HCT116 (cell line): ENCODE data around the gene VAPA. TPM values are rescaled to one million over a fixed set of nuclear protein-coding genes. Genes with fewer than 3 reads are reported as not detected.

ENCODE experiments used
- ATAC-seq: fragments of 200-7000 bp; cut with Tn5 transposase; 2 replicates; pipeline ENCODE4 v1.9.1; 2020; ENCODE audit warnings: mild to moderate bottlenecking, moderate library complexity
- BruUV-seq: library from RNA; stranded (reverse); fragments of 400-500 nt; replicated peaks from 2 replicates; lab custom pipeline; 2021; lab: Mats Ljungman, UMichigan
- CTCF ChIA-PET: fragments of 300-600 bp; sonication (Branson Sonifier 250); formaldehyde crosslinking; loops from one replicate; lab custom pipeline; 2021; ENCODE audit warnings: antibody characterized with exemption; lab: Charles Lee
- POLR2A ChIA-PET: fragments of 300-600, 350-600 bp; sonication (Branson Sonifier 250); formaldehyde crosslinking; loops from one replicate; lab custom pipeline; 2021; ENCODE audit warnings: antibody characterized with exemption; lab: Charles Lee
- RAD21 ChIA-PET, 2 experiments: fragments of 300-600 bp; sonication (Branson Sonifier 250); formaldehyde crosslinking; loops; one replicate each; lab custom pipeline; 2023; ENCODE audit warnings: low total read pairs in 2 of 2; ENCODE audit not compliant: uncharacterized antibody in 2 of 2, unreplicated experiment in 2 of 2, low non-redundant PET in 1 of 2; lab: Charles Lee
- DNase-seq: peaks from one replicate; pipeline ENCODE4 v3.0.0-alpha.2; 2010; ENCODE audit warnings: low read depth, low spot score
- H2AFZ ChIP-seq: fragments of 200-600 bp; shearing (Covaris generic), sonication (generic); 2 replicates; pipeline ENCODE4 v1.6.1; 2017; ENCODE audit warnings: low read depth, mixed run types, mixed read lengths, antibody characterized with exemption, low read length; ENCODE audit not compliant: poor library complexity, severe bottlenecking
- H3K27ac ChIP-seq: 2 replicates; pipeline ENCODE4 v1.5.1; 2012; ENCODE audit warnings: low read depth, low read length
- H3K27me3 ChIP-seq: fragments of 200-600 bp; sonication (generic); 2 replicates; pipeline ENCODE4 v1.6.1; 2016; ENCODE audit warnings: mixed run types, low read length, mixed read lengths; ENCODE audit not compliant: insufficient read depth
- H3K36me3 ChIP-seq, 2 experiments: fragments of 200-500 bp in 1 of 2; fragments of 200-600 bp in 1 of 2; sonication (Bioruptor generic) in 1 of 2; sonication (generic) in 1 of 2; 2 replicates each; pipeline versions ENCODE4 v1.5.1 to v1.6.1; 2014 to 2016; ENCODE audit warnings: low read length in 2 of 2, inconsistent platforms in 1 of 2, mixed read lengths in 1 of 2, mixed run types in 1 of 2; ENCODE audit not compliant: insufficient read depth in 2 of 2, control insufficient read depth in 1 of 2
- H3K4me1 ChIP-seq, 2 experiments: fragments of 200-600 bp in 1 of 2; sonication (generic) in 1 of 2; 2 replicates each; pipeline versions ENCODE4 v1.5.1 to v1.6.1; 2012 to 2017; ENCODE audit warnings: low read length in 2 of 2, inconsistent platforms in 1 of 2, mild to moderate bottlenecking in 1 of 2, mixed read lengths in 1 of 2, mixed run types in 1 of 2, moderate library complexity in 1 of 2; ENCODE audit not compliant: insufficient read depth in 2 of 2, control insufficient read depth in 1 of 2
- H3K4me2 ChIP-seq: fragments of 200-600 bp; sonication (generic); 2 replicates; pipeline ENCODE4 v1.6.1; 2017; ENCODE audit warnings: mixed run types, low read length, mixed read lengths
- H3K4me3 ChIP-seq, 2 experiments: fragments of 200-600 bp in 1 of 2; sonication (generic) in 1 of 2; replicated peaks in 1 of 2; 2 replicates each; pipeline ENCODE4 v1.5.1; 2011 to 2016; ENCODE audit warnings: low read length in 2 of 2, control low read depth in 1 of 2, low read depth in 1 of 2, mild to moderate bottlenecking in 1 of 2, mixed read lengths in 1 of 2, mixed run types in 1 of 2
- H3K79me2 ChIP-seq: fragments of 200-600 bp; sonication (generic); 2 replicates; pipeline ENCODE4 v1.6.1; 2017; ENCODE audit warnings: mild to moderate bottlenecking, mixed run types, low read length, moderate library complexity, mixed read lengths; ENCODE audit not compliant: insufficient read depth
- H3K9ac ChIP-seq: fragments of 200-600 bp; sonication (generic); 2 replicates; pipeline ENCODE4 v1.6.1; 2016; ENCODE audit warnings: low read length, mixed read lengths
- H3K9me2 ChIP-seq: fragments of 200-600 bp; sonication (generic), shearing (Covaris generic); 2 replicates; pipeline ENCODE4 v1.6.1; 2017; ENCODE audit warnings: mixed run types, mild to moderate bottlenecking, moderate library complexity; ENCODE audit not compliant: insufficient read depth
- H3K9me3 ChIP-seq, 2 experiments: fragments of 200-500 bp in 1 of 2; fragments of 200-600 bp in 1 of 2; sonication (Bioruptor generic) in 1 of 2; sonication (generic) in 1 of 2; 2 replicates each; pipeline ENCODE4 v1.6.1; 2014 to 2017; ENCODE audit warnings: low read length in 2 of 2, mixed read lengths in 2 of 2, inconsistent platforms in 1 of 2, low read depth in 1 of 2, mild to moderate bottlenecking in 1 of 2, mixed run types in 1 of 2, moderate library complexity in 1 of 2; ENCODE audit not compliant: control insufficient read depth in 1 of 2, insufficient read depth in 1 of 2
- H4K20me1 ChIP-seq: fragments of 200-600 bp; sonication (generic), shearing (Covaris generic); 2 replicates; pipeline ENCODE4 v1.6.1; 2017; ENCODE audit warnings: mixed run types, mild to moderate bottlenecking, moderate library complexity; ENCODE audit not compliant: insufficient read depth
- CBX3 ChIP-seq: IDR thresholded peaks from 2 replicates; pipeline ENCODE4 v1.6.1; 2012; ENCODE audit warnings: low read depth
- CEBPB ChIP-seq: IDR thresholded peaks from 2 replicates; pipeline ENCODE4 v1.6.1; 2012; ENCODE audit warnings: low read depth
- EZH2 ChIP-seq: fragments of 200-600 bp; sonication (generic); IDR thresholded peaks from 2 replicates; pipeline ENCODE4 v1.6.1; 2017; ENCODE audit warnings: antibody characterized with exemption, mixed run types
- EZH2phosphoT487 ChIP-seq: fragments of 200-600 bp; IDR thresholded peaks from 2 replicates; pipeline ENCODE4 v1.6.1; 2018; ENCODE audit warnings: antibody characterized with exemption, borderline replicate concordance
- JUND ChIP-seq: IDR thresholded peaks from 2 replicates; pipeline ENCODE4 v1.6.1; 2012
- POLR2AphosphoS5 ChIP-seq: IDR thresholded peaks from 2 replicates; pipeline ENCODE4 v1.6.1; 2011; ENCODE audit warnings: mild to moderate bottlenecking, low read depth, low read length, moderate library complexity
- RAD21 ChIP-seq: IDR thresholded peaks from 2 replicates; pipeline ENCODE4 v1.6.1; 2012; ENCODE audit warnings: low read depth, mild to moderate bottlenecking
- SP1 ChIP-seq: IDR thresholded peaks from 2 replicates; pipeline ENCODE4 v1.6.1; 2012; ENCODE audit warnings: low read depth
- SRF ChIP-seq: IDR thresholded peaks from 2 replicates; pipeline ENCODE4 v1.6.1; 2012; ENCODE audit warnings: low read depth
- TCF7L2 ChIP-seq: IDR thresholded peaks from 2 replicates; pipeline ENCODE4 v1.7.0; 2011; ENCODE audit warnings: borderline replicate concordance, inconsistent platforms; ENCODE audit not compliant: insufficient read depth, insufficient read length; ENCODE audit errors: extremely low read depth
- ZBTB33 ChIP-seq: IDR thresholded peaks from 2 replicates; pipeline ENCODE4 v1.6.1; 2011; ENCODE audit warnings: mild to moderate bottlenecking, low read length, moderate library complexity; ENCODE audit not compliant: insufficient replicate concordance; ENCODE audit errors: extremely low read depth
- intact Hi-C: fragments of 100-400 bp; cut with micrococcal nuclease; formaldehyde crosslinking; loops from 2 replicates; pipeline ENCODE4 v1.10.0; 2022
- total RNA-seq: library from RNA; stranded (reverse); gene quantifications from one replicate; pipeline ENCODE4 v1.2.1, GENCODE V29; 2021; ENCODE audit not compliant: unreplicated experiment
- TF ChIP-seq, protein P1 (sequence below), 3 experiments: fragments of 200-600 bp in 1 of 3; sonication (generic) in 1 of 3; IDR thresholded peaks in 2 of 3; conservative IDR thresholded peaks in 1 of 3; 2 replicates each; pipeline ENCODE4 v1.5.1; 2012 to 2017; ENCODE audit warnings: low read depth in 2 of 3, low read length in 2 of 3, antibody characterized with exemption in 1 of 3, borderline replicate concordance in 1 of 3, control low read depth in 1 of 3, mild to moderate bottlenecking in 1 of 3, mixed read lengths in 1 of 3, mixed run types in 1 of 3, moderate library complexity in 1 of 3; ENCODE audit not compliant: insufficient read depth in 1 of 3
- TF ChIP-seq, protein P2 (sequence below): IDR thresholded peaks from 2 replicates; pipeline ENCODE4 v1.6.1; 2012; ENCODE audit warnings: low read depth

VAPA gene
- total RNA-seq, 1 experiment from 2014 or later: 295 TPM

DNA sequence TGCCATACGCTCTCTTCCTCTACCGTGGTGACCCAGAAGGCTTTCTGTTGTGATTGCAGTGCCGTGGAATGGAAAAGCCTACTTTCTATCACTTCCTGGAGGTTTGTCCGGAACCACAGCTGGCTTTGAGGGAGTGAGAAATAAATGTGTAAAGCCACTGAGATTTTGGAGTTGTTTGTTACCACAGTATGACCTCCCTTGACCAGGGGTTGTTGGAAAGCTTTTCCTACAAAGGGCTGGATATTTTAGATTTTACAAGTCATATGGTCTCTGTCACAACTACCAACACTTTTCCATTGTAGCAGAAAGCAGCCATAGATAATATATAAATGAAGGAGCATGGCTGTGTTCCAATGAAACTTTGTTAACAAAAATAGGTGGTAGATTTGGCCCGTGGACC lies 70.3 kb downstream of the VAPA start:
- intact Hi-C loops: no loop called here
- DNase-seq: no peak
- RAD21 ChIA-PET: no interaction called here
- TF ChIP-seq TCF7L2: no peak
- no peak for TF ChIP-seq EZH2
- no peak for TF ChIP-seq POLR2AphosphoS5
- TF ChIP-seq JUND: no peak
- TF ChIP-seq ZBTB33: no peak
- TF ChIP-seq, all 23 proteins: peak for 0
- H3K79me2 ChIP-seq: no peaks in the 10 kb centered on the region
- ChIA-PET POLR2A (no interaction called here), CTCF (no interaction called here)
- H2AFZ ChIP-seq: no peak overlapping the region
- no peak overlapping the region for H3K27ac ChIP-seq
- no peak overlapping the region for H3K4me2 ChIP-seq
- no peak for ATAC-seq
- no peaks in the 10 kb centered on the region for H3K9me2 ChIP-seq
- H3K9ac ChIP-seq: no peak overlapping the region
- H3K4me1 ChIP-seq: no peaks in the 10 kb centered on the region
- H3K9me3 ChIP-seq: no peaks in the 10 kb centered on the region
- no TSS peak for BruUV-seq
- no peaks in the 10 kb centered on the region for H3K36me3 ChIP-seq
- no peaks in the 10 kb centered on the region for H3K27me3 ChIP-seq
- H4K20me1 ChIP-seq: no peaks in the 10 kb centered on the region
- H3K4me3 ChIP-seq: no peak overlapping the region

DNA sequence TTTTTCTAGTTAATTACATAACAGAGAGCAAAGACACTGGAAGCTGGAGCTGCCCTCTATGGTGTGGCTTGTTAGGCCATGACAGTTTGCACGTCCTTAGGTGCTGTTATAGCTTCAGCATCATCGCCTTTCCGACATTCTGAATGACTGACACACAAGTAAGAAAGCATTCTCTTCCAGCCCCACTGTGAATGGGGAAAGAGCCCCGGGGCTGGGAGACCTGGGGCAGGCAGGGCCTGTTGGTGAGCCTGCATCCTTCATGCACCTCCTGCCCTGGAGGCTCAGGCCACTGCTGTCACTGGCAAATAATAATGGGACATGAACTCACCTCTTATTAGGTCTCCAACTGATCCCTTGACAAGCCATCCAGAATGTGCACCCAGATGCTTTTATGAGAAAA lies 71.8 kb downstream of the VAPA start:
- POLR2A ChIA-PET: no interaction called here
- TF ChIP-seq RAD21: no peak
- no peak for TF ChIP-seq SRF
- no peak for TF ChIP-seq POLR2AphosphoS5
- no peak for TF ChIP-seq JUND
- no peak for TF ChIP-seq CEBPB
- no peak for TF ChIP-seq SP1
- TF ChIP-seq, protein P1, sequence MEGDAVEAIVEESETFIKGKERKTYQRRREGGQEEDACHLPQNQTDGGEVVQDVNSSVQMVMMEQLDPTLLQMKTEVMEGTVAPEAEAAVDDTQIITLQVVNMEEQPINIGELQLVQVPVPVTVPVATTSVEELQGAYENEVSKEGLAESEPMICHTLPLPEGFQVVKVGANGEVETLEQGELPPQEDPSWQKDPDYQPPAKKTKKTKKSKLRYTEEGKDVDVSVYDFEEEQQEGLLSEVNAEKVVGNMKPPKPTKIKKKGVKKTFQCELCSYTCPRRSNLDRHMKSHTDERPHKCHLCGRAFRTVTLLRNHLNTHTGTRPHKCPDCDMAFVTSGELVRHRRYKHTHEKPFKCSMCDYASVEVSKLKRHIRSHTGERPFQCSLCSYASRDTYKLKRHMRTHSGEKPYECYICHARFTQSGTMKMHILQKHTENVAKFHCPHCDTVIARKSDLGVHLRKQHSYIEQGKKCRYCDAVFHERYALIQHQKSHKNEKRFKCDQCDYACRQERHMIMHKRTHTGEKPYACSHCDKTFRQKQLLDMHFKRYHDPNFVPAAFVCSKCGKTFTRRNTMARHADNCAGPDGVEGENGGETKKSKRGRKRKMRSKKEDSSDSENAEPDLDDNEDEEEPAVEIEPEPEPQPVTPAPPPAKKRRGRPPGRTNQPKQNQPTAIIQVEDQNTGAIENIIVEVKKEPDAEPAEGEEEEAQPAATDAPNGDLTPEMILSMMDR (IDR thresholded peaks at IDR 0.05 in 2 of 3, conservative IDR thresholded peaks at IDR 0.05 in 1 of 3; ENCODE audit: borderline replicate concordance in 1 of 3, insufficient read depth in 1 of 3, low read depth in 2 of 3, low read length in 2 of 3): no peak
- no peak for TF ChIP-seq EZH2
- TF ChIP-seq, protein P2, sequence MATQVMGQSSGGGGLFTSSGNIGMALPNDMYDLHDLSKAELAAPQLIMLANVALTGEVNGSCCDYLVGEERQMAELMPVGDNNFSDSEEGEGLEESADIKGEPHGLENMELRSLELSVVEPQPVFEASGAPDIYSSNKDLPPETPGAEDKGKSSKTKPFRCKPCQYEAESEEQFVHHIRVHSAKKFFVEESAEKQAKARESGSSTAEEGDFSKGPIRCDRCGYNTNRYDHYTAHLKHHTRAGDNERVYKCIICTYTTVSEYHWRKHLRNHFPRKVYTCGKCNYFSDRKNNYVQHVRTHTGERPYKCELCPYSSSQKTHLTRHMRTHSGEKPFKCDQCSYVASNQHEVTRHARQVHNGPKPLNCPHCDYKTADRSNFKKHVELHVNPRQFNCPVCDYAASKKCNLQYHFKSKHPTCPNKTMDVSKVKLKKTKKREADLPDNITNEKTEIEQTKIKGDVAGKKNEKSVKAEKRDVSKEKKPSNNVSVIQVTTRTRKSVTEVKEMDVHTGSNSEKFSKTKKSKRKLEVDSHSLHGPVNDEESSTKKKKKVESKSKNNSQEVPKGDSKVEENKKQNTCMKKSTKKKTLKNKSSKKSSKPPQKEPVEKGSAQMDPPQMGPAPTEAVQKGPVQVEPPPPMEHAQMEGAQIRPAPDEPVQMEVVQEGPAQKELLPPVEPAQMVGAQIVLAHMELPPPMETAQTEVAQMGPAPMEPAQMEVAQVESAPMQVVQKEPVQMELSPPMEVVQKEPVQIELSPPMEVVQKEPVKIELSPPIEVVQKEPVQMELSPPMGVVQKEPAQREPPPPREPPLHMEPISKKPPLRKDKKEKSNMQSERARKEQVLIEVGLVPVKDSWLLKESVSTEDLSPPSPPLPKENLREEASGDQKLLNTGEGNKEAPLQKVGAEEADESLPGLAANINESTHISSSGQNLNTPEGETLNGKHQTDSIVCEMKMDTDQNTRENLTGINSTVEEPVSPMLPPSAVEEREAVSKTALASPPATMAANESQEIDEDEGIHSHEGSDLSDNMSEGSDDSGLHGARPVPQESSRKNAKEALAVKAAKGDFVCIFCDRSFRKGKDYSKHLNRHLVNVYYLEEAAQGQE: no peak
- no peak for TF ChIP-seq CBX3
- TF ChIP-seq EZH2phosphoT487: no peak

More for the DNA sequence above, 71.8 kb downstream of the VAPA start:
- intact Hi-C loops: no loop called here
- Histone ChIP-seq H3K4me2 (no peak overlapping the region), H3K4me1 (no peaks in the 10 kb centered on the region), H2AFZ (no peak overlapping the region), H4K20me1 (no peaks in the 10 kb centered on the region), H3K9me3 (no peaks in the 10 kb centered on the region), H3K27me3 (peaks cover 6% of the 10 kb centered on the region; the same call in 1 of the 2 replicates), H3K27ac (no peak overlapping the region), H3K79me2 (no peaks in the 10 kb centered on the region), H3K36me3 (no peaks in the 10 kb centered on the region), H3K9ac (no peak overlapping the region), H3K9me2 (no peaks in the 10 kb centered on the region), H3K4me3 (no peak overlapping the region)
- ChIA-PET RAD21 (no interaction called here), CTCF (no interaction called here)
- no TSS peak for BruUV-seq
- DNase-seq: no peak
- ATAC-seq: no peak
